ENCODE data around the gene RBAK.

DNA sequence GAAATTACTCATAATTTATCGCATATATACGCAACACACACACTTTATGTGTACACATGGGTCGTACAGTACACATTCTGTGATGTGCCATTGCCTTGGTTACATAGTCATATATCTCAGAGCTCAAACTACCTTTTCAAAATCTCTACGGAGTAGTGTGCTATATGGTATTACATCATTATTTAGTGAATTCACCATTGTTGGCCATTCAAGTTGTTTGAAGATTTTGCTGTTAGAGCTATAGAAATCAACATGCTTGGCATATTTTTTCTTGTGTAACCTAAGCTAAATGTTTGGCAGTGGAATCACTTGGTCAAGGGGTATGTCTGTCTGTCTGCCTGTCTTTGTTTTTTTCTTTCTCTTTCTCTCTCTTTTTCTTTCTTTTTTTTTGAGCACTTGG, 44.7 kb upstream of the RBAK start:
- TF ChIP-seq, protein P1, sequence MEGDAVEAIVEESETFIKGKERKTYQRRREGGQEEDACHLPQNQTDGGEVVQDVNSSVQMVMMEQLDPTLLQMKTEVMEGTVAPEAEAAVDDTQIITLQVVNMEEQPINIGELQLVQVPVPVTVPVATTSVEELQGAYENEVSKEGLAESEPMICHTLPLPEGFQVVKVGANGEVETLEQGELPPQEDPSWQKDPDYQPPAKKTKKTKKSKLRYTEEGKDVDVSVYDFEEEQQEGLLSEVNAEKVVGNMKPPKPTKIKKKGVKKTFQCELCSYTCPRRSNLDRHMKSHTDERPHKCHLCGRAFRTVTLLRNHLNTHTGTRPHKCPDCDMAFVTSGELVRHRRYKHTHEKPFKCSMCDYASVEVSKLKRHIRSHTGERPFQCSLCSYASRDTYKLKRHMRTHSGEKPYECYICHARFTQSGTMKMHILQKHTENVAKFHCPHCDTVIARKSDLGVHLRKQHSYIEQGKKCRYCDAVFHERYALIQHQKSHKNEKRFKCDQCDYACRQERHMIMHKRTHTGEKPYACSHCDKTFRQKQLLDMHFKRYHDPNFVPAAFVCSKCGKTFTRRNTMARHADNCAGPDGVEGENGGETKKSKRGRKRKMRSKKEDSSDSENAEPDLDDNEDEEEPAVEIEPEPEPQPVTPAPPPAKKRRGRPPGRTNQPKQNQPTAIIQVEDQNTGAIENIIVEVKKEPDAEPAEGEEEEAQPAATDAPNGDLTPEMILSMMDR (IDR thresholded peaks at IDR 0.05; ENCODE audit: low read length): no peak
- TF ChIP-seq EZH2 (IDR thresholded peaks at IDR 0.05; ENCODE audit: borderline replicate concordance, low read length): no peak
